Measurements from ENCODE around the gene LYL1. TPM values are rescaled to one million over a fixed set of nuclear protein-coding genes. Genes with fewer than 3 reads are reported as not detected.

Gene LYL1
- total RNA-seq, 3 donors from 2014 or later (not counting 1 experiment from before 2014, with no cell fraction given), result 2.0 to 7.7 (median 6.7) TPM

DNA sequence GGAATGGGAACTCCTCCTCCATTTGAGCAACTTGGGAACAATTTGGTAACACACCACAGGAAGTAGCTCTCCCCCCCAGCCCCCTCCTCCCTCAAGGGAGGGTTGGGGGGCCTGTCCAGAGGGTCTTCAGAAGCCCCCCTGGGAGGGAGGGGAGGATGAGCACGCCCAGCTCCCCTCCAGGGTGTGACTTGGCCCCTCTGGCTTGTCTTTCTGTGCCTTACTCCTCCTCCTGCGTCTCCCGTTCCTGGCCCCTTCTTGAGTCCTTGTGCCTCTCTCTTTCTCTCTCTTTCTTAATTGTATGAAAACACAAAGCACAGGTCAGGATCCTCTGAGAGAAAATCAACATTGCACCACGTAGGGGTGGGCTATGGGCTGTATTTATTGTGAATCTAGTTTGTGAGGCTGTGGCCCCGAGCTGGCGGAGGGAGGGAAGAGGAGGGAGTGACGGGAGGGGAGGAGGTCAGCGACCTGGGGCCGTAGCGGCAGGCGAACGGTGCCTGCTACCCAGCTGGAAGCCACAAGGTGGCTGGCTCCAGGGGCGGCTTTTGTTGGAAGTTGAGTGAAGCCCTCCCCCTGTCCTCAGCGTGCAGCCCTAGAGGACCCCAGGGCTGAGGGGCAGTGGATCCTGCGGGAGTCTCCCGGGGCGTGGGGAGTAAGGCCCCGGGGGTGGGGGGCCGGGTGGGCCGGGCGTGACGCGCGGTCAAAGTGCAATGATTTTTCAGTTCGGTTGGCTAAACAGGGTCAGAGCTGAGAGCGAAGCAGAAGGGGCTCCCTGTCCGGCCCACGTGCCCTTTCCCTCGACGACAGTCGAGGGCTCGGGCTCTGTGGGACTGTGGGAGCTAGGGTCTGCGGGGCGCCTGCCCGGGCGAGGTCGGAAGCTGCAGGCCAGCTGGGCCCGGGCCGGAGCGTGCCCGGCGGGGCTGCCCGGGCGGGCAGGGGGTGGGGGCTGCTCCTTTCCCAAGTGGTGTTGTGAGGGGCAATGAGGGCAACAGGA lies 6.4 kb downstream of the LYL1 start:
- peak in 1 of 2 donors; percentile 39 for DNase-seq
- H3K36me3 ChIP-seq (ENCODE audit: control insufficient read depth, insufficient read depth, low read length), result no peaks in the 10 kb centered on the region
- H3K27me3 ChIP-seq (ENCODE audit: control insufficient read depth, insufficient read depth, low read length), result peaks cover 36% of the 10 kb centered on the region
- H3K4me1 ChIP-seq (ENCODE audit: control insufficient read depth, insufficient read depth, low read length), result peaks cover 69% of the 10 kb centered on the region
- Mint-ChIP-seq H3K9me3 (peaks cover 3% of the 10 kb centered on the region in 2 donors), H3K4me1 (peaks cover 25 to 37% of the 10 kb centered on the region in 2 donors), H3K36me3 (no peaks in the 10 kb centered on the region), H3K4me3 (no peak overlapping the region), H3K27me3 (ENCODE audit: low read depth in 2 of 2) (peaks cover 8 to 23% of the 10 kb centered on the region in 2 donors), H3K27ac (peak overlapping the region in 1 of 2 donors; percentile 58)
- peak overlapping the region; percentile 22 for H3K4me3 ChIP-seq (ENCODE audit: low read length)
- 3% methylated on average over 44 of the region's 44 CpGs for WGBS (ENCODE audit: insufficient coverage)
- H3K27ac ChIP-seq (ENCODE audit: low read length), result peak overlapping the region; percentile 28
- ATAC-seq, result no peak
- intact Hi-C loops (cut with micrococcal nuclease), result no loop called here
- TF ChIP-seq, protein P1, sequence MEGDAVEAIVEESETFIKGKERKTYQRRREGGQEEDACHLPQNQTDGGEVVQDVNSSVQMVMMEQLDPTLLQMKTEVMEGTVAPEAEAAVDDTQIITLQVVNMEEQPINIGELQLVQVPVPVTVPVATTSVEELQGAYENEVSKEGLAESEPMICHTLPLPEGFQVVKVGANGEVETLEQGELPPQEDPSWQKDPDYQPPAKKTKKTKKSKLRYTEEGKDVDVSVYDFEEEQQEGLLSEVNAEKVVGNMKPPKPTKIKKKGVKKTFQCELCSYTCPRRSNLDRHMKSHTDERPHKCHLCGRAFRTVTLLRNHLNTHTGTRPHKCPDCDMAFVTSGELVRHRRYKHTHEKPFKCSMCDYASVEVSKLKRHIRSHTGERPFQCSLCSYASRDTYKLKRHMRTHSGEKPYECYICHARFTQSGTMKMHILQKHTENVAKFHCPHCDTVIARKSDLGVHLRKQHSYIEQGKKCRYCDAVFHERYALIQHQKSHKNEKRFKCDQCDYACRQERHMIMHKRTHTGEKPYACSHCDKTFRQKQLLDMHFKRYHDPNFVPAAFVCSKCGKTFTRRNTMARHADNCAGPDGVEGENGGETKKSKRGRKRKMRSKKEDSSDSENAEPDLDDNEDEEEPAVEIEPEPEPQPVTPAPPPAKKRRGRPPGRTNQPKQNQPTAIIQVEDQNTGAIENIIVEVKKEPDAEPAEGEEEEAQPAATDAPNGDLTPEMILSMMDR (IDR thresholded peaks at IDR 0.05), result no peak
- no peaks in the 10 kb centered on the region for H3K9me3 ChIP-seq (ENCODE audit: control insufficient read depth, insufficient read depth, low read length)

DNA sequence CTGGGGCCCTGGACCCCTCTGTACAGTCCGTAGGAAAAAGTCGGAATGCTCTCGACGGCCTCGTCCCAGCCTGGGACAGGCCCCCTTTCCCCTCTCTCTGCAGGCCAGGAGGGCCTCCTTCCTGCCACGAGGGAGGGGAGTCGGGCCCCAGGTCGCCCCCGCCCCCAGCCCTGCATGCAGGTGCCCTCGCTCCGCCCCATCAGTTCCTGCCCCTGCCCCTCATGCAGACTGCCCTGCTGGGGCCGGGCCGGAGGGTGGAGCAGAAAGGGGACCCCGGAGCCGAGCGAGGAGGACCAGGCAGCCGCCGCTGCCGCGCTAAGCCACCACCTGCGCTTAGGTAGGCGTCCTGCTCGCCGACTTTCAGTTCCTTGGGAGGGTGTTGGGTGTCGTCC lies 7.3 kb downstream of the LYL1 start:
- TF ChIP-seq, protein P1 (IDR thresholded peaks at IDR 0.05), result no peak
- Histone ChIP-seq H3K4me1 (ENCODE audit: control insufficient read depth, insufficient read depth, low read length) (peaks cover 60% of the 10 kb centered on the region), H3K36me3 (ENCODE audit: control insufficient read depth, insufficient read depth, low read length) (no peaks in the 10 kb centered on the region), H3K9me3 (ENCODE audit: control insufficient read depth, insufficient read depth, low read length) (no peaks in the 10 kb centered on the region), H3K4me3 (ENCODE audit: low read length) (peak overlapping the region; percentile 22), H3K27me3 (ENCODE audit: control insufficient read depth, insufficient read depth, low read length) (peaks cover 36% of the 10 kb centered on the region), H3K27ac (ENCODE audit: low read length) (peak overlapping the region; percentile 15)
- peaks cover 8 to 23% of the 10 kb centered on the region in 2 donors for H3K27me3 Mint-ChIP-seq (ENCODE audit: low read depth in 2 of 2)
- peaks cover 23 to 36% of the 10 kb centered on the region in 2 donors for H3K4me1 Mint-ChIP-seq
- DNase-seq, result peak in 1 of 2 donors; percentile 55
- no peak overlapping the region for H3K4me3 Mint-ChIP-seq
- 7% methylated on average over 25 of the region's 25 CpGs for WGBS (ENCODE audit: insufficient coverage)
- intact Hi-C loops (cut with micrococcal nuclease), result no loop called here
- peaks cover 3% of the 10 kb centered on the region in 2 donors for H3K9me3 Mint-ChIP-seq
- H3K36me3 Mint-ChIP-seq, result no peaks in the 10 kb centered on the region
- no peak for ATAC-seq
- no peak overlapping the region for H3K27ac Mint-ChIP-seq

DNA sequence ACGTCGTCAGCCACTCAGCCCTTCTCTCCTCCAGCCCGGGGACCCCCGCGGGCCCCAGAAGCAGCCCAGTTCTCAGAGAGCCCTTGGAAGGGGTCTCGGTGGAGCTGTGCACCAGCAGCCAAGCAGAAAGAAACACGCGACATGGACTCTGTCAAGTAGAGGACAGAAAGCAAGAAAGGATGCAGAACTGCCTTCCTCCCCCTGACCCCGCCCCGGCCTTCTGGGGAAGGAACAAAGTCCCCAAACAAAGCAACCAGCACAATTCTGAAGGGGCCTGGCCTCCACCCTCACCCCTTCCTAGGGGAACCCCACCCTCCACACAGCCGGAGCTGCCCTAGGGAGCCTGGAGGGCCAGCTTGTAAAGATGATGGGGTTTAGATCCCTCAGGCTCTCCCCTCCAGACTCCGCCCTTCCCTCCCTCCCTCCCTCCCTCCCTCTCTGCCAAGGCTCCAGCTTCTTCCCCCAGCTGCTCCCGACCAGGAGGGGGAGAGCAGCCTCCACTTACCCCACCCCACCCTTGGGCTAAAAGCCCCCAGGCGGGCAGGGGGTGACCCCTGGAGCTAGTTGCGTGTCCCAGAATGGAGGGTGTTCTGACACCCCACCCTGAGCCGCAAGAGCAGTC lies 7.8 kb downstream of the LYL1 start:
- peaks cover 8 to 23% of the 10 kb centered on the region in 2 donors for H3K27me3 Mint-ChIP-seq (ENCODE audit: low read depth in 2 of 2)
- peaks cover 0 to under 1% of the 10 kb centered on the region in 2 donors for H3K9me3 Mint-ChIP-seq
- H3K4me1 ChIP-seq (ENCODE audit: control insufficient read depth, insufficient read depth, low read length), result peaks cover 55% of the 10 kb centered on the region
- no peak for ATAC-seq
- 23% methylated on average over 14 of the region's 16 CpGs for WGBS (ENCODE audit: insufficient coverage)
- H3K4me3 ChIP-seq (ENCODE audit: low read length), result peak overlapping the region; percentile 22
- DNase-seq, result peak in 1 of 2 donors; percentile 33
- peaks cover 18 to 31% of the 10 kb centered on the region in 2 donors for H3K4me1 Mint-ChIP-seq
- H3K9me3 ChIP-seq (ENCODE audit: control insufficient read depth, insufficient read depth, low read length), result no peaks in the 10 kb centered on the region
- peak overlapping the region; percentile 15 for H3K27ac ChIP-seq (ENCODE audit: low read length)
- H3K27me3 ChIP-seq (ENCODE audit: control insufficient read depth, insufficient read depth, low read length), result peaks cover 36% of the 10 kb centered on the region
- no peak overlapping the region for H3K4me3 Mint-ChIP-seq
- H3K36me3 ChIP-seq (ENCODE audit: control insufficient read depth, insufficient read depth, low read length), result no peaks in the 10 kb centered on the region
- no peak overlapping the region for H3K27ac Mint-ChIP-seq
- no peaks in the 10 kb centered on the region for H3K36me3 Mint-ChIP-seq
- TF ChIP-seq, protein P1 (IDR thresholded peaks at IDR 0.05), result no peak
- intact Hi-C loops (cut with micrococcal nuclease), result no loop called here
